Measurements from ENCODE around the gene MCF2L. TPM values are rescaled to one million over a fixed set of nuclear protein-coding genes. Genes with fewer than 3 reads are reported as not detected.

MCF2L gene
- total and polyA plus RNA-seq, 2 experiments from 2014 or later, result 4.8 to 25.6 TPM

DNA sequence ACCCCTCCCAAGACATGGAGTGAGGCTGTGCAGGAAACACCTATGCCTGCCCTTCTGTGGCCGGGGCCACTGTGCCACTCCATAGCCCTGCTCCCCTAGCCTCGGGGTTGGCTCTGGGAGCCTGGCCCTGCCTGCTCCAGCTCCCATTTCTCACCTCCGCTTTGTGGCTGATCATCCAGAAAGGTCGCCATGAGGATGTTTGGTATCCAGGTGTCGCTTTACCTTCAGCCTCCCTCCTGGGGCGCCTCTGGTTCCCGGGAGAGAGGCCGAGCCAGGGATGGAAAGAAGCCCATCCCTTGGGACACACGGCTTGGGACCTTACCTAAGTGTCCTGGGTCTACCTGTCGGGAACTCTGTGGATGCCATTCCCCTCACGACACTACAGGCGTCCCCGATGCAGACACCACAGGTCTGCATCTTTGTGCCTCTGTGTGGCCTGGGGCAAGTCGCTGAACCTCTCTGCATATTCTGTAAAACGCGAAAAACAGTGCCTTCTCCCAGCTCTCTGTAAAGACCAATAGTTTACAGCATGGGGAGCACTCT lies 3.4 kb upstream of the MCF2L start:
- peaks cover 9% of the 10 kb centered on the region for H3K4me1 ChIP-seq (ENCODE audit: insufficient read depth)
- ATAC-seq, result no peak
- no peak overlapping the region for H3K27ac Mint-ChIP-seq
- no peaks in the 10 kb centered on the region for H3K79me2 ChIP-seq (replicated peaks; ENCODE audit: insufficient read depth)
- H3K36me3 ChIP-seq (ENCODE audit: insufficient read depth), result no peaks in the 10 kb centered on the region
- 0 out of 2 replicates have a peak, but pooled peaks cover 11% of the 10 kb centered on the region for H3F3A ChIP-seq (replicated peaks; ENCODE audit: low read depth)
- H3K9me2 ChIP-seq (ENCODE audit: insufficient read depth), result no peaks in the 10 kb centered on the region
- H3K4me2 ChIP-seq, result no peak overlapping the region
- TF ChIP-seq, protein P1, sequence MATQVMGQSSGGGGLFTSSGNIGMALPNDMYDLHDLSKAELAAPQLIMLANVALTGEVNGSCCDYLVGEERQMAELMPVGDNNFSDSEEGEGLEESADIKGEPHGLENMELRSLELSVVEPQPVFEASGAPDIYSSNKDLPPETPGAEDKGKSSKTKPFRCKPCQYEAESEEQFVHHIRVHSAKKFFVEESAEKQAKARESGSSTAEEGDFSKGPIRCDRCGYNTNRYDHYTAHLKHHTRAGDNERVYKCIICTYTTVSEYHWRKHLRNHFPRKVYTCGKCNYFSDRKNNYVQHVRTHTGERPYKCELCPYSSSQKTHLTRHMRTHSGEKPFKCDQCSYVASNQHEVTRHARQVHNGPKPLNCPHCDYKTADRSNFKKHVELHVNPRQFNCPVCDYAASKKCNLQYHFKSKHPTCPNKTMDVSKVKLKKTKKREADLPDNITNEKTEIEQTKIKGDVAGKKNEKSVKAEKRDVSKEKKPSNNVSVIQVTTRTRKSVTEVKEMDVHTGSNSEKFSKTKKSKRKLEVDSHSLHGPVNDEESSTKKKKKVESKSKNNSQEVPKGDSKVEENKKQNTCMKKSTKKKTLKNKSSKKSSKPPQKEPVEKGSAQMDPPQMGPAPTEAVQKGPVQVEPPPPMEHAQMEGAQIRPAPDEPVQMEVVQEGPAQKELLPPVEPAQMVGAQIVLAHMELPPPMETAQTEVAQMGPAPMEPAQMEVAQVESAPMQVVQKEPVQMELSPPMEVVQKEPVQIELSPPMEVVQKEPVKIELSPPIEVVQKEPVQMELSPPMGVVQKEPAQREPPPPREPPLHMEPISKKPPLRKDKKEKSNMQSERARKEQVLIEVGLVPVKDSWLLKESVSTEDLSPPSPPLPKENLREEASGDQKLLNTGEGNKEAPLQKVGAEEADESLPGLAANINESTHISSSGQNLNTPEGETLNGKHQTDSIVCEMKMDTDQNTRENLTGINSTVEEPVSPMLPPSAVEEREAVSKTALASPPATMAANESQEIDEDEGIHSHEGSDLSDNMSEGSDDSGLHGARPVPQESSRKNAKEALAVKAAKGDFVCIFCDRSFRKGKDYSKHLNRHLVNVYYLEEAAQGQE (IDR thresholded peaks at IDR 0.05; ENCODE audit: unreplicated experiment), result no peak
- TF ChIP-seq, protein P2, sequence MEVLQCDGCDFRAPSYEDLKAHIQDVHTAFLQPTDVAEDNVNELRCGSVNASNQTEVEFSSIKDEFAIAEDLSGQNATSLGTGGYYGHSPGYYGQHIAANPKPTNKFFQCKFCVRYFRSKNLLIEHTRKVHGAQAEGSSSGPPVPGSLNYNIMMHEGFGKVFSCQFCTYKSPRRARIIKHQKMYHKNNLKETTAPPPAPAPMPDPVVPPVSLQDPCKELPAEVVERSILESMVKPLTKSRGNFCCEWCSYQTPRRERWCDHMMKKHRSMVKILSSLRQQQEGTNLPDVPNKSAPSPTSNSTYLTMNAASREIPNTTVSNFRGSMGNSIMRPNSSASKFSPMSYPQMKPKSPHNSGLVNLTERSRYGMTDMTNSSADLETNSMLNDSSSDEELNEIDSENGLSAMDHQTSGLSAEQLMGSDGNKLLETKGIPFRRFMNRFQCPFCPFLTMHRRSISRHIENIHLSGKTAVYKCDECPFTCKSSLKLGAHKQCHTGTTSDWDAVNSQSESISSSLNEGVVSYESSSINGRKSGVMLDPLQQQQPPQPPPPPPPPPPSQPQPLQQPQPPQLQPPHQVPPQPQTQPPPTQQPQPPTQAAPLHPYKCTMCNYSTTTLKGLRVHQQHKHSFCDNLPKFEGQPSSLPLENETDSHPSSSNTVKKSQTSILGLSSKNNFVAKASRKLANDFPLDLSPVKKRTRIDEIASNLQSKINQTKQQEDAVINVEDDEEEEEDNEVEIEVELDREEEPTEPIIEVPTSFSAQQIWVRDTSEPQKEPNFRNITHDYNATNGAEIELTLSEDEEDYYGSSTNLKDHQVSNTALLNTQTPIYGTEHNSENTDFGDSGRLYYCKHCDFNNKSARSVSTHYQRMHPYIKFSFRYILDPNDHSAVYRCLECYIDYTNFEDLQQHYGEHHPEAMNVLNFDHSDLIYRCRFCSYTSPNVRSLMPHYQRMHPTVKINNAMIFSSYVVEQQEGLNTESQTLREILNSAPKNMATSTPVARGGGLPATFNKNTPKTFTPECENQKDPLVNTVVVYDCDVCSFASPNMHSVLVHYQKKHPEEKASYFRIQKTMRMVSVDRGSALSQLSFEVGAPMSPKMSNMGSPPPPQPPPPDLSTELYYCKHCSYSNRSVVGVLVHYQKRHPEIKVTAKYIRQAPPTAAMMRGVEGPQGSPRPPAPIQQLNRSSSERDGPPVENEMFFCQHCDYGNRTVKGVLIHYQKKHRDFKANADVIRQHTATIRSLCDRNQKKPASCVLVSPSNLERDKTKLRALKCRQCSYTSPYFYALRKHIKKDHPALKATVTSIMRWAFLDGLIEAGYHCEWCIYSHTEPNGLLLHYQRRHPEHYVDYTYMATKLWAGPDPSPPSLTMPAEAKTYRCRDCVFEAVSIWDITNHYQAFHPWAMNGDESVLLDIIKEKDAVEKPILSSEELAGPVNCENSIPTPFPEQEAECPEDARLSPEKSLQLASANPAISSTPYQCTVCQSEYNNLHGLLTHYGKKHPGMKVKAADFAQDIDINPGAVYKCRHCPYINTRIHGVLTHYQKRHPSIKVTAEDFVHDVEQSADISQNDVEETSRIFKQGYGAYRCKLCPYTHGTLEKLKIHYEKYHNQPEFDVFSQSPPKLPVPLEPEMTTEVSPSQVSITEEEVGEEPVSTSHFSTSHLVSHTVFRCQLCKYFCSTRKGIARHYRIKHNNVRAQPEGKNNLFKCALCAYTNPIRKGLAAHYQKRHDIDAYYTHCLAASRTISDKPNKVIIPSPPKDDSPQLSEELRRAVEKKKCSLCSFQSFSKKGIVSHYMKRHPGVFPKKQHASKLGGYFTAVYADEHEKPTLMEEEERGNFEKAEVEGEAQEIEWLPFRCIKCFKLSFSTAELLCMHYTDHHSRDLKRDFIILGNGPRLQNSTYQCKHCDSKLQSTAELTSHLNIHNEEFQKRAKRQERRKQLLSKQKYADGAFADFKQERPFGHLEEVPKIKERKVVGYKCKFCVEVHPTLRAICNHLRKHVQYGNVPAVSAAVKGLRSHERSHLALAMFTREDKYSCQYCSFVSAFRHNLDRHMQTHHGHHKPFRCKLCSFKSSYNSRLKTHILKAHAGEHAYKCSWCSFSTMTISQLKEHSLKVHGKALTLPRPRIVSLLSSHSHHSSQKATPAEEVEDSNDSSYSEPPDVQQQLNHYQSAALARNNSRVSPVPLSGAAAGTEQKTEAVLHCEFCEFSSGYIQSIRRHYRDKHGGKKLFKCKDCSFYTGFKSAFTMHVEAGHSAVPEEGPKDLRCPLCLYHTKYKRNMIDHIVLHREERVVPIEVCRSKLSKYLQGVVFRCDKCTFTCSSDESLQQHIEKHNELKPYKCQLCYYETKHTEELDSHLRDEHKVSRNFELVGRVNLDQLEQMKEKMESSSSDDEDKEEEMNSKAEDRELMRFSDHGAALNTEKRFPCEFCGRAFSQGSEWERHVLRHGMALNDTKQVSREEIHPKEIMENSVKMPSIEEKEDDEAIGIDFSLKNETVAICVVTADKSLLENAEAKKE (CRISPR knock-in tag; IDR thresholded peaks at IDR 0.05), result no peak
- no peak for TF ChIP-seq ZNF331 (CRISPR knock-in tag; IDR thresholded peaks at IDR 0.05; ENCODE audit: low read depth)
- no peak for TF ChIP-seq POLR2AphosphoS5 (IDR thresholded peaks at IDR 0.05; ENCODE audit: low read depth)
- no peak for TF ChIP-seq CREB1 (CRISPR knock-in tag; IDR thresholded peaks at IDR 0.05; ENCODE audit: low read depth)
- TF ChIP-seq, protein P3, sequence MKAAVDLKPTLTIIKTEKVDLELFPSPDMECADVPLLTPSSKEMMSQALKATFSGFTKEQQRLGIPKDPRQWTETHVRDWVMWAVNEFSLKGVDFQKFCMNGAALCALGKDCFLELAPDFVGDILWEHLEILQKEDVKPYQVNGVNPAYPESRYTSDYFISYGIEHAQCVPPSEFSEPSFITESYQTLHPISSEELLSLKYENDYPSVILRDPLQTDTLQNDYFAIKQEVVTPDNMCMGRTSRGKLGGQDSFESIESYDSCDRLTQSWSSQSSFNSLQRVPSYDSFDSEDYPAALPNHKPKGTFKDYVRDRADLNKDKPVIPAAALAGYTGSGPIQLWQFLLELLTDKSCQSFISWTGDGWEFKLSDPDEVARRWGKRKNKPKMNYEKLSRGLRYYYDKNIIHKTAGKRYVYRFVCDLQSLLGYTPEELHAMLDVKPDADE (IDR thresholded peaks at IDR 0.05), result no peak
- no peak for TF ChIP-seq EZH2 (IDR thresholded peaks at IDR 0.05; ENCODE audit: low read depth, unreplicated experiment)
- no peak for TF ChIP-seq JUNB (IDR thresholded peaks at IDR 0.05; ENCODE audit: unreplicated experiment)
- no peaks in the 10 kb centered on the region for H3K36me3 Mint-ChIP-seq (ENCODE audit: low read depth)
- H3K4me1 Mint-ChIP-seq, result peaks cover 11% of the 10 kb centered on the region
- DNase-seq (ENCODE audit: low spot score), result no peak
- H3K4me3 Mint-ChIP-seq, result no peak overlapping the region
- peaks cover 26% of the 10 kb centered on the region for H3K27me3 Mint-ChIP-seq (ENCODE audit: insufficient read depth, low read depth, poor library complexity)
- no peaks in the 10 kb centered on the region for H3K9me3 Mint-ChIP-seq
- H2AFZ ChIP-seq, result no peak overlapping the region
- H4K20me1 ChIP-seq (replicated peaks; ENCODE audit: insufficient read depth), result peaks cover 9% of the 10 kb centered on the region; the same call in 1 of the 2 replicates
- 0 out of 2 replicates have a peak, but pooled peaks cover 4% of the 10 kb centered on the region for H3K27me3 ChIP-seq (ENCODE audit: insufficient read depth)
- H3K4me3 ChIP-seq, result no peak overlapping the region
- H3K27ac ChIP-seq (ENCODE audit: low read depth), result no peak overlapping the region
